GM23338 (cell line): ENCODE results near the gene MKRN2. TPM values are rescaled to one million over a fixed set of nuclear protein-coding genes. Genes with fewer than 3 reads are reported as not detected.

Source experiments
- ATAC-seq: fragments of 200-7000 bp; cut with Tn5 transposase; 3 replicates; pipeline ENCODE4 v1.9.1; 2020
- DNase-seq: peaks from one replicate; pipeline ENCODE4 v3.0.0-alpha.2; 2015; ENCODE audit warnings: low spot score
- H2AFZ ChIP-seq: fragments of 200-600 bp; sonication (generic); 2 replicates; pipeline ENCODE4 v1.8.0; 2016; ENCODE audit warnings: antibody characterized with exemption, mild to moderate bottlenecking, moderate library complexity
- H3F3A ChIP-seq: fragments of 200-600 bp; sonication (generic); replicated peaks from 2 replicates; pipeline ENCODE4 v1.8.0; 2017; ENCODE audit warnings: antibody characterized with exemption, mixed run types, low read depth
- H3K27ac ChIP-seq: fragments of 200-600 bp; sonication (generic); 2 replicates; pipeline ENCODE4 v1.6.1; 2016; ENCODE audit warnings: low read depth
- H3K27me3 ChIP-seq: fragments of 200-600 bp; sonication (generic); 2 replicates; pipeline ENCODE4 v1.8.0; 2016; ENCODE audit warnings: mild to moderate bottlenecking, mixed run types, moderate library complexity; ENCODE audit not compliant: insufficient read depth
- H3K36me3 ChIP-seq: fragments of 200-600 bp; sonication (generic); 2 replicates; pipeline ENCODE4 v1.8.0; 2016; ENCODE audit warnings: mild to moderate bottlenecking; ENCODE audit not compliant: insufficient read depth
- H3K4me1 ChIP-seq: fragments of 200-600 bp; sonication (generic); 2 replicates; pipeline ENCODE4 v1.8.0; 2016; ENCODE audit warnings: mild to moderate bottlenecking, moderate library complexity; ENCODE audit not compliant: insufficient read depth
- H3K4me2 ChIP-seq: fragments of 200-600 bp; sonication (generic); 2 replicates; pipeline ENCODE4 v1.7.1; 2017; ENCODE audit warnings: mixed run types
- H3K4me3 ChIP-seq: fragments of 200-600 bp; sonication (generic); 2 replicates; pipeline ENCODE4 v1.6.1; 2016; ENCODE audit warnings: mixed run types
- H3K79me2 ChIP-seq: fragments of 200-600 bp; sonication (generic); replicated peaks from 2 replicates; pipeline ENCODE4 v1.8.0; 2017; ENCODE audit warnings: mild to moderate bottlenecking; ENCODE audit not compliant: insufficient read depth
- H3K9me2 ChIP-seq: fragments of 200-600 bp; sonication (generic); 2 replicates; pipeline ENCODE4 v1.8.0; 2017; ENCODE audit not compliant: insufficient read depth
- H4K20me1 ChIP-seq: fragments of 200-600 bp; sonication (generic); replicated peaks from 2 replicates; pipeline ENCODE4 v1.8.0; 2017; ENCODE audit warnings: mild to moderate bottlenecking; ENCODE audit not compliant: insufficient read depth
- H3K27ac Mint-ChIP-seq: 2 replicates; pipeline ENCODE4 v1.8.0; 2020; ENCODE audit warnings: inconsistent platforms, mild to moderate bottlenecking, moderate library complexity, mixed read lengths
- H3K27me3 Mint-ChIP-seq: 3 replicates; pipeline ENCODE4 v1.8.0; 2022; ENCODE audit warnings: low read depth, mild to moderate bottlenecking, moderate library complexity, mixed read lengths, inconsistent platforms; ENCODE audit not compliant: insufficient read depth, poor library complexity
- H3K36me3 Mint-ChIP-seq: 3 replicates; pipeline ENCODE4 v1.8.0; 2021; ENCODE audit warnings: low read depth, mild to moderate bottlenecking, inconsistent platforms, moderate library complexity, mixed read lengths
- H3K4me1 Mint-ChIP-seq: 3 replicates; pipeline ENCODE4 v1.8.0; 2020; ENCODE audit warnings: mild to moderate bottlenecking, inconsistent platforms, mixed read lengths
- H3K4me3 Mint-ChIP-seq: 3 replicates; pipeline ENCODE4 v1.8.0; 2021; ENCODE audit warnings: moderate library complexity, mild to moderate bottlenecking, inconsistent platforms, mixed read lengths
- H3K9me3 Mint-ChIP-seq: 3 replicates; pipeline ENCODE4 v1.8.0; 2020; ENCODE audit warnings: moderate library complexity, mild to moderate bottlenecking, inconsistent platforms, mixed read lengths
- CREB1 ChIP-seq: fragments of 250-450 bp; sonication (Bioruptor Pico); IDR thresholded peaks from 2 replicates; pipeline ENCODE4 v1.5.0; 2020; ENCODE audit warnings: low read depth, mild to moderate bottlenecking, moderate library complexity
- CTCF ChIP-seq, 2 experiments: fragments of 200-600 bp in 1 of 2; sonication (generic) in 1 of 2; conservative IDR thresholded peaks; 2 replicates each; pipeline versions ENCODE4 v1.5.1 to v1.6.1; 2016 to 2017; ENCODE audit warnings: antibody characterized with exemption in 2 of 2, low read depth in 2 of 2, mild to moderate bottlenecking in 2 of 2, moderate library complexity in 1 of 2
- ETS1 ChIP-seq: IDR thresholded peaks from 2 replicates; pipeline ENCODE4 v1.6.1; 2016; ENCODE audit warnings: antibody characterized with exemption
- EZH2 ChIP-seq: fragments of 200-600 bp; sonication (generic); IDR thresholded peaks from one replicate; pipeline ENCODE4 v1.8.0; 2017; ENCODE audit warnings: antibody characterized with exemption, mild to moderate bottlenecking, low read depth; ENCODE audit not compliant: unreplicated experiment
- EZH2phosphoT487 ChIP-seq: fragments of 200-600 bp; sonication (generic); IDR thresholded peaks from one replicate; pipeline ENCODE4 v1.8.1; 2018; ENCODE audit warnings: antibody characterized with exemption; ENCODE audit not compliant: unreplicated experiment
- JUNB ChIP-seq: IDR thresholded peaks from one replicate; pipeline ENCODE4 v1.6.1; 2016; ENCODE audit warnings: antibody characterized with exemption; ENCODE audit not compliant: unreplicated experiment
- NANOG ChIP-seq: IDR thresholded peaks from 2 replicates; pipeline ENCODE4 v1.6.1; 2016; ENCODE audit warnings: antibody characterized with exemption, borderline replicate concordance
- POLR2AphosphoS5 ChIP-seq: IDR thresholded peaks from 2 replicates; pipeline ENCODE4 v1.6.1; 2016; ENCODE audit warnings: antibody characterized with exemption, low read depth
- REST ChIP-seq: IDR thresholded peaks from one replicate; pipeline ENCODE4 v1.6.1; 2018; ENCODE audit warnings: antibody characterized with exemption; ENCODE audit not compliant: unreplicated experiment
- STAT1 ChIP-seq: IDR thresholded peaks from one replicate; pipeline ENCODE4 v1.6.1; 2016; ENCODE audit warnings: antibody characterized with exemption; ENCODE audit not compliant: unreplicated experiment
- ZNF114 ChIP-seq: fragments of 250-450 bp; sonication (Bioruptor Pico); IDR thresholded peaks from 2 replicates; pipeline ENCODE4 v1.5.0; 2020; ENCODE audit warnings: mild to moderate bottlenecking, moderate library complexity
- ZNF331 ChIP-seq: fragments of 250-450 bp; sonication (Bioruptor Pico); IDR thresholded peaks from 2 replicates; pipeline ENCODE4 v1.5.0; 2020; ENCODE audit warnings: low read depth, mild to moderate bottlenecking, moderate library complexity
- ZNF462 ChIP-seq: fragments of 250-450 bp; sonication (Bioruptor Pico); IDR thresholded peaks from 2 replicates; pipeline ENCODE4 v1.5.0; 2020; ENCODE audit warnings: mild to moderate bottlenecking, moderate library complexity
- polyA plus RNA-seq: library from polyadenylated mRNA; unstranded; fragments of >200 nt; fragmentation: Nextera tagmentation; extraction: Ambion mirVana; gene quantifications from 2 replicates; pipeline ENCODE4 v1.2.1, GENCODE V29; 2016
- total RNA-seq: library from RNA; depleted of rRNA; stranded (reverse); fragments of >200 nt; shearing (Covaris generic); gene quantifications from 2 replicates; pipeline ENCODE4 v1.2.3, GENCODE V29; 2014

MKRN2 gene
- total and polyA plus RNA-seq, 2 experiments from 2014 or later, result 11.4 to 24.6 TPM

GRCh38 chr3:12591456-12591855 lies 34.6 kb downstream of the MKRN2 start:
- Mint-ChIP-seq H3K4me3 (no peak overlapping the region), H3K4me1 (no peaks in the 10 kb centered on the region; the same call in 2 of the 3 replicates), H3K9me3 (peaks cover 3% of the 10 kb centered on the region; the same call in 1 of the 3 replicates), H3K27me3 (peaks cover 5% of the 10 kb centered on the region), H3K27ac (peak overlapping the region; percentile 66; the same call in 1 of the 2 replicates), H3K36me3 (peaks cover 65% of the 10 kb centered on the region)
- no peaks in the 10 kb centered on the region; the same call in 1 of the 2 replicates for H3K79me2 ChIP-seq
- ATAC-seq (no peak), DNase-seq (no peak)
- H3K36me3 ChIP-seq, result peaks cover 20% of the 10 kb centered on the region
- no peaks in the 10 kb centered on the region for H3K9me2 ChIP-seq
- H2AFZ ChIP-seq, result no peak overlapping the region
- no peaks in the 10 kb centered on the region for H3F3A ChIP-seq
- TF ChIP-seq REST, result no peak
- TF ChIP-seq CREB1 (CRISPR knock-in tag), result no peak
- TF ChIP-seq ZNF462 (CRISPR knock-in tag), result no peak
- TF ChIP-seq CTCF (conservative IDR thresholded peaks at IDR 0.05; ENCODE audit: low read depth in 2 of 2), result no peak
- TF ChIP-seq ZNF114 (CRISPR knock-in tag), result no peak
- no peak for TF ChIP-seq JUNB
- TF ChIP-seq NANOG, result no peak
- TF ChIP-seq EZH2phosphoT487, result no peak
- TF ChIP-seq POLR2AphosphoS5, result no peak
- TF ChIP-seq STAT1, result no peak
- TF ChIP-seq ZNF331 (CRISPR knock-in tag), result no peak
- TF ChIP-seq ETS1, result no peak
- TF ChIP-seq EZH2, result no peak
- no peak overlapping the region for H3K27ac ChIP-seq
- H4K20me1 ChIP-seq, result 0 out of 2 replicates have a peak, but pooled peaks cover 8% of the 10 kb centered on the region
- H3K4me3 ChIP-seq, result no peak overlapping the region
- H3K27me3 ChIP-seq, result no peaks in the 10 kb centered on the region
- H3K4me1 ChIP-seq, result no peaks in the 10 kb centered on the region
- H3K4me2 ChIP-seq, result no peak overlapping the region
